RCC 7860 (cell line): Measurements from ENCODE around the gene PRSS8.
"Not testable (repeated sequence)": the region's sequence is repeated elsewhere in the genome, so short reads cannot be mapped to it uniquely, and the experiment has no call there.

Experiments used
- DNase-seq: peaks from one replicate; pipeline ENCODE4 v3.0.0-alpha.2; 2015; ENCODE audit warnings: low spot score
- FAIRE-seq: peaks from 2 replicates; lab custom pipeline; 2012; peaks lifted over from hg19 to GRCh38; lab: Jason Lieb, UNC

The PRSS8 gene

DNA sequence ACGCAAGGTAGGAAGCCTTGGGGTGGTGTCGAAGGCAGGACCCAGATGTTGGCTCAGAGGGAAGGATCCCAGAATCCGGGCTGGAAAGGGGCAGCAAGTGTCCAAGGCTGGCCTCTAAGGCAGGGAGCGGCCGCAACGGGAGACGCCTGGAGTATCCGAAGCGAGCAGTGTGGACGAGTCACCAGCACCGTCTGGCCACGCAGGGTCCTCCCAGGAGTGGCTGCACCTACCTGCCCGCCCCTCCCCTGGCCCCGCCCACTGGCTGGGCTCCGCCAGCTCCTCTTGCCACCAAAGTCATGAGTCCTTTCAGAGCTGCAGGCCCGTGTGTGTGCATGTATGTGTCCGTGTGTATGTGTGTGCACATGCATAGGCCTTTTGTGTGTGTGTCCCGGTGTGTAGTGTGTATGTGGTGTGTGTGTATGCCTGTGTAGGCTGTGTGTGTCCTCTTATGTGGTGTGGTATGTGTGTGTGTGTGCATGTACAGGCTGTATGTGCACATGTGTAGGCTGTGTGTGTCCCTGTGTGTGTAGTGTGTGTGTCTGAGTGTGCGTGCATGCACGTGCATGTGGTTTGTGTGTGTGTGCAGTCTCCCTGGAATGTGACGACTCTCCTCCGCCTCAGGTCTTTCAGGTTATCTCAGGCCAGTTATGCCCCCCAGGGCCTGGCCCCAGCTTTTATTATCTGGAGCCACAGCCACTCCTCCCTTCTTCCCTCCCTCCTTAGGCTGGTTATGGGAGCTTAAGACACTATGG lies at the start of gene PRSS8:
Gene PRSS8, minus strand, starts transcription at position 193 of the 752 bp plus-strand sequence. CDS start 229 bp downstream, outside the sequence.
- FAIRE-seq (no peak), DNase-seq (no peak)

DNA sequence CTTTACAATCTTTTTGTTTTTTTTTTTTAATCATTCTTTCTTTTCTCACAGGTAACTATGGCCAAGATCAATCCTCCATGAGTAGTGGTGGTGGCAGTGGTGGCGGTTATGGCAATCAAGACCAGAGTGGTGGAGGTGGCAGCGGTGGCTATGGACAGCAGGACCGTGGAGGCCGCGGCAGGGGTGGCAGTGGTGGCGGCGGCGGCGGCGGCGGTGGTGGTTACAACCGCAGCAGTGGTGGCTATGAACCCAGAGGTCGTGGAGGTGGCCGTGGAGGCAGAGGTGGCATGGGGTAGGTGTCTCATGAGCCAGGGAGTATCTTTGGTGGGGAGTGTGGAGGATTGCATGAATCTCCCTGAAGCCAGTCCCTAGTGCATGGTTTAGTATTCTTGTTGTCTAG lies 49.4 kb upstream of the PRSS8 start:
- FAIRE-seq = no peak
- DNase-seq = no peak

DNA sequence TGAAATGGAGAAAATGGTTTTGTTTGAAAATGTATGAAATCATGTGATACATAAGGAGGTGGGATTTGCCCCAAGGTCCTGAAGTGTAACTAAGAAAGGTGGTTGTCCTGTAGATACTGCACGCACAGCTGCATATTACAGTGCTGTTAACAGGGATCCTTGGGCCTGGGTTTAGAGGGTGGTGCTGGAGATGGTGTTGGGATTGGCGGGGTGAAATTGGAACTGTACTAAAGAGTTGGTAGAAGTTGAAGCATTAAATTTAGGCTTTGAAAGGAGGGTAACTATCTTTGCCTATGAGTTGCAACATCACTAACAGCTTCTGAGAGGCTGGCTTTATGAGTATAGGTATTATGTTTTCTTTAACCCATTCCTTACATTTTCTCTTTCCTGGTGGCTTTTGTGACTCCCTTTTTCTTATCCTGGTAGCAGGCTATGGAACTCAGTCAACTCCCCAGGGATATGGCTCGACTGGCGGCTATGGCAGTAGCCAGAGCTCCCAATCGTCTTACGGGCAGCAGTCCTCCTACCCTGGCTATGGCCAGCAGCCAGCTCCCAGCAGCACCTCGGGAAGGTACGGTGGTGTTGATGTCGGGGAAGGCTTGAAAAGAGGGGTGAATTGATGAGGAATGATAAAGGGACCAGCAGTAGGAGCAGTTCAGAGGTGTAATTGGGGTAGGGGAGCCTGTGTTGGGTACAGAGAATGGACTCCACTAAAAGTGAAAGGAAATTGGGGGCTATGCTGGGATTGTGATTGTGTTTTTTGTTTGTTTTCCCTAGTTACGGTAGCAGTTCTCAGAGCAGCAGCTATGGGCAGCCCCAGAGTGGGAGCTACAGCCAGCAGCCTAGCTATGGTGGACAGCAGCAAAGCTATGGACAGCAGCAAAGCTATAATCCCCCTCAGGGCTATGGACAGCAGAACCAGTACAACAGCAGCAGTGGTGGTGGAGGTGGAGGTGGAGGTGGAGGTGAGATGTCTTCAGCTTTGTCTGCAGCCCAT lies 48.2 kb upstream of the PRSS8 start:
- FAIRE-seq (no peak), DNase-seq (no peak)

DNA sequence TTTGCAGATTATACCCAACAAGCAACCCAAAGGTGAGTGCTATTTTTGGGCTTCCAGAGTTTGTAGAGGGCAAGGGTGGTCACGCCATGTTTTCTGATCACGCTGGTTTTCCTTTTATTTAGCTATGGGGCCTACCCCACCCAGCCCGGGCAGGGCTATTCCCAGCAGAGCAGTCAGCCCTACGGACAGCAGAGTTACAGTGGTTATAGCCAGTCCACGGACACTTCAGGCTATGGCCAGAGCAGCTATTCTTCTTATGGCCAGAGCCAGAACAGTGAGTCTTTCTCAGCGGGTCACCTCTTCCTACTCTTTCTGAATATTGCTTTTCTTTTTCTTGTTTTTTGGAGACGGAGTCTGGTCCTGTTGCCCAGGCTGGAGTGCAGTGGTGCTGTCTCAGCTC lies 46.9 kb upstream of the PRSS8 start:
- no peak for FAIRE-seq
- no peak for DNase-seq

DNA sequence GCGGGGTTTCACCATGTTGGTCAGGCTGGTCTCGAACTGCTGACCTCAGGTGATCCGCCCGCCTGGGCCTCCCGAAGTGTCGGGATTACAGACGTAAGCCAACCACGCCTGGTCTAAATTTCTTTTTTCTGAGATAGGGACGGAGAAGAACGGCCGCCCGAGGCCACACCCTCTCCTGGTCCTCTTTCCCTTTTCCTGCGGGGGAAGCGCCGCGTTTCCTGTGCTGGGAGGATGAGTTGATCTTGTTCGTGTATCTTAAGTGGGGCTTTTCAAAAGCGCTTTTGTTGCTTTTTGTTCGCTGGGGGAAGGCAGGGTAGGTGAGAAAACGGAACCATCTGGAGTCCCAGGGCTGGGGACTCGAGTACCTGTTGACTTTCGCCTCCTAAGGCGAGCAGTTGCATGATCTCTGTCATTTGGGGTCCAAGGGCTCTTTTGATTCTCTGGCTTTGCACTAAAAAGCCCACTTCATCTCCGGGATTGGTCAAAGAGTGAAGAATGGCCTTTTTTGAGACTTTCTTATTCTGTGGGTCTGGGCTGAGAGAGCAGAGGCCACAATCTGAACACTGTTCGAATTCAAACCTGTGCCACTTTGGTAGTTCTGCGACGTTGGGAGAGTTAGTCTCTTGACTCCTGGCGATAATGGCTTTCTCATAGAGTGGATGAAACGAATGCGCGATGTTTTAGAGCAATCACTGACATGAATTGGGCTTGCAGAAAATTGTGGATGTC lies 45.7 kb upstream of the PRSS8 start:
- FAIRE-seq (no peak), DNase-seq (peak; percentile 39)

DNA sequence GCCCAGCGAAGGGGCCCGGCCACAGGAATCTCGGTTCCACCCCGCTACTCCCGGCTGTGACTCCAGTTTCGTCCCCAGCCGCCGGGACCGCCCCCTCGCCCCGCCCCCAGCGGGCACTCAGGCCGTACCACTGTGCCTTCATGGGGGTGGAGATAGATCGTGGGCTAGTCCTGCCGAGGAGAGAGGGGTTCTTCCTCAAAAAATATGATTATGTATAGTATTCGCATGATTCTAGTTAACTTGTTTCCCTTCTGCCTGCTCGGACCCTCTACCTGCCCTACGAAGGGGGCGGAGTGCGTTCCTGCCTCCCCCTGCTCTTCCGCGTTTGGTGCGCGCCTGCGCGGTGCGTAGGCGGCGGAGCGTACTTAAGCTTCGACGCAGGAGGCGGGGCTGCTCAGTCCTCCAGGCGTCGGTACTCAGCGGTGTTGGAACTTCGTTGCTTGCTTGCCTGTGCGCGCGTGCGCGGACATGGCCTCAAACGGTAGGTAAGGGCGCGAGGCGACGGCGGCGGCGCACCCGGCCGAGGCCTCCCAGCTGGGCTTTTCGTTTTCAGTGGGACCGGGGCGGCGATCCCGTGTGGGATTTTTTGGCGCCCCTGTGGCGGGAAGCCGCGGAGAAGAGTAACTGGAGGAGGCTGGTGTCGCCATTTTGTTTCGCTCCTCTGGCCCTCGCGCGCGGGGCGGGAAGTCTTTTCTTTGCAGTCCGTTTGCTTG lies 44.4 kb upstream of the PRSS8 start, which contains the start of gene FUS:
Gene FUS, plus strand, starts transcription at position 393 of the 713 bp plus-strand sequence. Its CDS starts 76 bp downstream, at position 469.
- DNase-seq (peak; percentile 75), FAIRE-seq (no peak)

DNA sequence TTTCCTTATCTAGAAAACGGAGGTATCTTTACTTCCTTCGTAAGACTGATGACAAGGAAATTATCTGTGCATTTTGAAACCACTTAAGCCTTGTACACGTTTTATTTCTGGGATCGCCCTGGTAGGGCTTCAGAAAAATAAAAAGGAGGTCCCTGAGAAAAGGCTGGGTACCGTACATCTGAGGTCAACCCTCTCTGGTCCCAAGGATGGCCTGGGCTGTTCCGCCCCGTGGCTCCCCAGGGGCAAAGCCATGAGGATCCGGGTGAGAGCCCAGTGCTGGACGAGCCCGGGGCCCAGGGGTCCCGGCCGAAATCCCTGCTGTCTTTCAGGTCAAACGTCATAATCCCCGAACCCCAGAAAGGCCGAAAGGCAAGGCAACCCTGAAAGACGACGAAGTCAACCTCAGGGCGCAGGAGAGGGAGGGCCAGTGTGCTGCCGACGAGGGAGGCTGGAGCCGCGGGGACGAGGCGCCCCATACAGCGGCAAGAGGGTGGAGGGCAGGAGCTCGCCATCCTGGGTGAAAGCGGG lies 43.8 kb upstream of the PRSS8 start:
- FAIRE-seq = no peak
- DNase-seq = no peak

DNA sequence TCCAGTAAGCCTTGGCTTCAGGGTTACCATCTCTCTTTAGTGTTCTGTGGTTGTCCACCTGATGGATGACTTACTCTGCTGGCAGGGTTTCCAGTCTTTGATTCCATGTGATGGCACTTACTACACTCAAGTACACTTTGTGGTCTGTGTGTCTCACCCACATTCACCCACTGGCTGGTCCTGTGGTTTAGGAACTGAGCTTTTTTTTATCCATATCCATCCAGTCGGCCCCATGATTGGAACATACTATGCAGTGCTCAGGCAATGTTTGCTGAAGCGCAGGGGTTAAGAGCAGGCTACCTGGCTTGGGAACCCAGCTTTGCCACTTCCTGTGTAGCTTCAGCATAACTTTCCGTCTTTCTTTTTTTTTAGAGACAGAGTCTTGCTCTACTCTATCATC lies 41.6 kb upstream of the PRSS8 start:
- FAIRE-seq (peak; percentile 98), DNase-seq (peak; percentile 97)

DNA sequence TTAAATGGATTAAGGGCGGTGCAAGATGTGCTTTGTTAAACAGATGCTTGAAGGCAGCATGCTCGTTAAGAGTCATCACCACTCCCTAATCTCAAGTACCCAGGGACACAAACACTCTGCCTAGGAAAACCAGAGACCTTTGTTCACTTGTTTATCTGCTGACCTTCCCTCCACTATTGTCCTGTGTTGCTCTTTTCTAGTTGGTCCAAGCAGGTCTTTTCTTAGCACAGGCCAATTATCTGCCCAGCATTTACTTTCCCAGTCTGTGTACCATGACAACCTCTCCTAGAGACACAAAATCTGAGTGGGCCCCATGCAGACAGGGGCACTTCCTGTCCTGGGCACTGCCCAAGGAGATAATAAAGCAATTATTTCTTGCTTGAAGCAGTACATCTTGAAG lies 34.5 kb upstream of the PRSS8 start:
- not testable (repeated sequence) for DNase-seq, FAIRE-seq

DNA sequence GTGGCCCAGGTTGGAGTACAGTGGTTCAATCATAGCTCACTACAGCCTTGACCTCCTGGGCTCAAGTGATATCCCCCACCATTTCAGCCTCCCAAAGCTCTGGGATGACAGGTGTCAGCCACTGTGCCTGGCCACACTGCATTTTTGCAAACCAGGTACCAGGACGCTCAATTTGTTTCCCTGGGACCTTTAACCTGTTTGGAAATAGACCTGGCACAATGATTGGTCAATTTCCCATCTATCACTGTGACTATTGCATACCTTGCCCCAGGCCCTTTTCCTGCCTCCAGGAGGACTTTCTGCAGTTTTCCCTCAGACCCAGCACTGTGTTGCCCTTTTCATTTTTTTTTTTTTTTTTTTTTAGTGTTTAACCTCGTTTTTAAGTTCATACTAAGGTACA lies 33.3 kb upstream of the PRSS8 start:
- FAIRE-seq (no peak), DNase-seq (no peak)

DNA sequence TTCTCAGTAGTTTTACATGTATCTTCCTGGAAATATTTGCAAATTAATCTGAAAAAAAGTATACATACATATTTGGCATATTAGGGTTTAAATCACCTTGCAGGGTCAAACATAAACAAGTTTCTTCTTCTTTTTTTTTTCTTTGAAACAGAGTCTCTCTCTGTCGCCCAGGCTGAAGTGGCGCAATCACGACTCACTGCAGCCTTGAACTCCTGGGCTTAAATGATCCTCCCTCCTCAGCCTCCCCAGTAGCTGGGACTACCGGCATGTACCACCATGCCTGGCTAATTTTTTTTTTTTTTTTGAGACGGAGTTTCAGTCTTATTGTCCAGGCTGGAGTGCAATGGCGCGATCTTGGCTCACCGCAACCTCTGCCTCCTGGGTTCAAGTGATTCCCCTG lies 31.8 kb upstream of the PRSS8 start:
- FAIRE-seq (no peak), DNase-seq (no peak)

DNA sequence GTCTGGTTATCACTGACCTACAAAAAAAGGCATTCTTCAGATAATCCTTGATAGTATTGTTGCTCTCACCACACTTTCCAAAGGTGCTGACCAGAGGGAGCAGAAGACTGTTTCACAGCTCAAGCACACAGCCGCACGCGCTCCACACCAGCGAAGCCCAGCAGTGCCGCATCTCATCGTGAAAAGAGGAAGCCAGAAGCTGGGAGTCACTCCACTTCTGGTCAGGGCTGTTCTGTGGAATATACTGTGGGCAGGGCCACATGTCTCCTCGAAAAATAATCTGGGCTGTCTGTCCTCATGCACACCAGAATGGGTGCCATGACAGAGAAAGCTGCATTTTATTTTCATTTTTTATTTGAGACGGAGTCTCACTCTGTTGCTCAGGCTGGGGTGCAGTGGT lies 21.6 kb upstream of the PRSS8 start:
- no peak for DNase-seq
- no peak for FAIRE-seq

DNA sequence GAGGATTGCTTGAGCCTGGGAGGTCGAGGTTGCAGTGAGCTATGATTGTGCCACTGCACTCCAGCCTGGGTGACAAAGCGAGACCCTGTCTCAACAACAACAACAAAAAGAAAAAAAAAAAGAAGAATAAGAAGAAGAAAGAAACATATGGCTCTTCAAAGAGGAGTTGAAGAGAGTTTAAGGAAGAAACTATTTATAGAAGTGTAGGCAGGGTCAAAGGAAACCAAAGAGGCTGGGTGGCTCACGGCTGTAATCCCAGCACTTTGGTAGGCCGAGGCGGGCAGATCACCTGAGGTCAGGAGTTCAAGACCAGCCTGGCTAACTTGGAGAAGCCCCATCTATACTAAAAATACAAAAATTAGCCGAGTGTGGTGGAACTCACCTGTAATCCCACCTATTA lies 15.4 kb upstream of the PRSS8 start:
- FAIRE-seq, DNase-seq: not testable (repeated sequence)

DNA sequence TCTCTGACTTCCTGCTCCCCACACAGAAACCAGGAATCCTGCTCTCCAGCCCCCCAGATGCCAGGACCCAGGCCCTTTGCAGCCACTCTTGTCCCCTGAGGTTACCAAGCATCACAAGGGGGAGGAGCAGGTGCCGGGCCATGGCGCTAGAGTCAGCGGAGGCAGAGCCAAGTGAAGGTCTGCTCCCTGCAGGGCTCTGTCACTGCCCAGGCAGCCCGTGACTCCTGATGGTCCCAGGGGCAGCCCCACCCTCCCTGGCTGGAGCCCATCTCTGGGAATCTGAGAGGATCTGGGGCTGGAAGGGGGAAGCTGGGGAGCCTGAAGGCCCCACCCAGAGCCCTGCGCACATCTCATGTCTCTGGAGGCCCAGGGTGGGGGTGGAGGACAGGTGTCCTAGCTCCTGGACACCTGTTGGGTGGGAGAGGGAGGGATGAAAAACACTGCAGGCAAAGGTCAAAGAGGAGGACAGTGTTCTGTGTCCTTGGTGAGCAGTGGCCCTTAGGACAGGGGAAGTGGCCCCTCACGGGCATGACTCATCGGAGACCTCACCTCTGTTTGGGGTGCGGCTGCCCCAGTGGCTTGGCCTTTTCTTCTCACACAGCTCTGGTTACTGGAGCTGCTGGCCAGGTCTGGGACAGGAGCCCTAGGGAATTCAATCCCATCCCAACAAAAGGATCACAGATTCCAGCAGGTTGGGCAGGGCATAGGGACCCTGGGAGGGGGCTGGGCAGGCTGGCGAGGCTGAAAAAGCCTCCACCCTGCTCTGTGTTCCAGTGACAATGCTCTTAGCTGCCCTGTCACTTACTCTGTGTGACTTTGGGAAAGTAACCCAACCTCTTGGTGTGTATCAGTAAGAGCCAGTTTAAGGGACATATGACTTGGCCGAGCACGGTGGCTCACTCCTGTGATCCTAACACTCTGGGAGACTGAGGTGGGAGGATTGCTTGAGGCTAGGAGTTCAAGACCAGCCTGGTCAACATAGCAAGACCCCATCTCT lies 14.7 kb upstream of the PRSS8 start, which contains the start of gene PRSS36:
Gene PRSS36, minus strand, starts transcription at position 173 of the 997 bp plus-strand sequence. Its CDS starts 31 bp downstream, at position 142.
- FAIRE-seq (no peak), DNase-seq (no peak)

DNA sequence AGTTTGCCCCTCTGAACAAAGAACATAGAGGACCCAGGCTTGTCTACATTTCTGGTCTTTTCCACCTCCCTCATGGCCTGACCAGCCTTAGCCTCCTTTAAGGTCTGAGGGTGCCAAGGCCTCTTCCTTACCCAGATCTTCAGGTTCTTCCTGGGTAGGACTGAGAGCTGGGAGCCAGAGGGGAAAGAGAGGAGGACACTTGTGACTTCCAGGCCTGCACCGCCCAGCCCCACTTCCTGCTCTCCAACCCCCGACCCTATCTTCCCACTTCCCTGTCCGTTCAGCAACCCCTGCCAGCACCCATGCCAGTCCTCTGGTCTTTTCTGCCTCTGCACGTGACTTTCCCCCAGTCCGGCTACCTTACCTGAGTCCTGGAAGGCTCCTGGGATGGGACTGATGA lies 13.8 kb upstream of the PRSS8 start:
- no peak for FAIRE-seq
- no peak for DNase-seq

DNA sequence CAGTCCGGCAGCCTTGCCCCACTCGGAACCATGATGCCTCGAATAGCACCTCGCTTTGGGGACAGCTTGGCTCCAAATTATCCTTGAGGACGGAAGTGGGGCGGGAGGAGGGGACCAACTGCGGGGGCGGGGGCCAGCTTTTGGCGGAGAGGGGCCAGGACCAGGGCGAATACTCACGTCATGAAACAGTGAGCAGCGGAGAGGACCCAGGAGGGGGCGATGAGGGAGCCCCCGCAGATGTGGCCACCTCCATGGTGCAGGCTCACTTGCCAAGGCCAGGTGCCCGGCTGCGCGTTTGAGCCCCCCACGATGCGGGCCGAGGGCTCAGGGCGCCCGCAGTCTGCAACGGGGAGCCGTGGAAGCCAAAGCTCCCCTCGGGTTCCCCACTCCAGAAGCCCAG lies 13.4 kb upstream of the PRSS8 start:
- no peak for FAIRE-seq
- DNase-seq = no peak

DNA sequence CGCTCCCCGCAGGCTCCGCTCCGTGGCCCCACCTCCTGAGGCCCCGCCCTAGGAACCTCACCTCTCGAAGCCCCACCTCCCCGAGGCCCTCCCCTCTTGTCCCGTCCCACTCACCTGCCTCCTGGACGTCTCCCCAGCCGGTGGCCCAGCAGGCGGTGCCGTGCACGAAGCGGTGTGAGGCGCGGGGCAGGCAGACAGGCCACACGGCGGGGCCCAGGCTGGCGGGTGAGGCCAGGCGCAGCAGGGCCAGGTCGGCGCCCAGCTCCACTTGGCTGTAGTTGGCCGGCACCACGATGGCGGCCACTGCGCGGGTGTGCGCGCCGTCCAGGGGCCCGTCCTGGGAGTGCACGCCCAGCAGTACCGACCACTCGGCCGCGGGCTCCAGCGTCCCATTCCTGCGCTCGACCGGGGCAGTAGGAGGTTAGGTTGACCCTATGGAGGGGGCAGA lies 12.8 kb upstream of the PRSS8 start:
- FAIRE-seq (no peak), DNase-seq (no peak)

DNA sequence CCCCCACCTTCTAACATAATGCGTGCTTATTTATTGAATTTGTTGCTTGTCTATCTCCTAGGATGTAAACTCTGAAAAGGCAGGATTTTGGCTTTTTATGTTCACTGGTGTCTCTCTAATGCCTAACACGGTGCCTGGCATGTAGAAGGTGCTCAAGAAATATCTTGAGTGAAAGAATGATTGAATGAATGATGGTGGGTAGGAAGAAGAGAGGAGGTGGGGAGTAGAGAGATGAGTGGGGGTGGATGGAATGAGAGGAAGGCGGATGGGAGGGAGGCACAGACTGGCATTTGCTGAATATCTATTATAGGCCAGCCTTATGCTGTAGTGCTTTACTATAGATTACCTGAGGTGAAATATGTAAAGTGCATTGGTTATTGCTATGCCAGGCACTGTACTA lies 12.0 kb upstream of the PRSS8 start:
- no peak for FAIRE-seq
- DNase-seq = no peak
